GM19023 (cell line): ENCODE data around the gene LAMC1.

ENCODE experiments used
- ATAC-seq: cut with Tn5 transposase; IDR thresholded peaks from one replicate; pipeline ENCODE4 v1.9.1; 2021; ENCODE audit warnings: mild to moderate bottlenecking, moderate library complexity; ENCODE audit not compliant: unreplicated experiment

The LAMC1 gene

GRCh38 chr1:183019860-183020259 is 3.4 kb upstream of the LAMC1 start:
- no peak for ATAC-seq

GRCh38 chr1:183021405-183022201 is 1.6 kb upstream of the LAMC1 start:
- ATAC-seq = no peak

DNA sequence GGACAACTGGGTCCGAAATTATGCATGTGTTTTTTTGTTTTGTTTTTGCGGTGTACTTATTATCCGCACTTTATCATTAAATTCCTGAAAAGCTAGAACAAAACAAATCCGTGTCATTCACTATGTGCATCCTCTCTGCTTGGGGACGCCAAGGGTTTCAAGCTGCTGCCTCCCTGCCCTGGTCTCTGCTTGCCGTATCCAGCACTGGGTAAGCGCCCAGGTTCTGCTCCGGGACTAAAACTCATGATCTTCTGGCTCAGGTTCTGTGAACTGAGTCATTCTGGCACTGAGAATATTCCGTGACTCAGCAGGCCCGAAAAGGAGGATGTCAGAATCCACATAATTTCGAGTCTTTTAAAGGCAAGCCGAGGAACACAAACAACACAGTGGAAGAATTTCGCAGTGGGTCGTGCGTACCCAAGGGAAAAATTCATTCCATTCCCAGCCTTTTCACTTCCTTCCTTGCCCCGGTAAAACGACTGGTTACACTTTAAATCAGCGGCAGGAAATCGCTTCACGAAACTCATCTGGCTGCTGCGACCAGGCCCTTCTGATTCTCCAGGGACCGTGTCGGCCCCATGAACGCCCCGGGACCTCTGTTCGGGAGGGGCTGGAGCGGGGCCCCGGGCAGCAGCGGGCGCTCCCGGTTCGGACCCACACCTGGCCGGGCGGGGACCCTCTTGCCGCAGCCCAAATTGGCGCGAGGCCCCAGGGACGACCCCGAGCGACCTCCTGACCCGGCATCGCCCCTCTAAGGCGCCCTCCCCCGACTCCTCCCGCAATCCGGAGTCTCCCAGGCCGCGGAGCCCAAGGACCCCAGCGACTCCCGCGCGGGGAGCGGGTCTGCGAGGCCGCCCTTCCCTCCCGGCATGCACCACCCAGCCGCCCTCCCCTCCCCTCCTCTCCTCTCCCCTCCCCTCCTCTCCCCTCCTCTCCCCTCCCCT is 746 bp upstream of the LAMC1 start:
- peak; percentile 36 for ATAC-seq

- ATAC-seq = peak; percentile 75
Measured at GRCh38 chr1:183023601-183024316, 539 bp downstream of the LAMC1 start.

- ATAC-seq = no peak
Measured at GRCh38 chr1:183024317-183025009, 1.2 kb downstream of the LAMC1 start.

DNA sequence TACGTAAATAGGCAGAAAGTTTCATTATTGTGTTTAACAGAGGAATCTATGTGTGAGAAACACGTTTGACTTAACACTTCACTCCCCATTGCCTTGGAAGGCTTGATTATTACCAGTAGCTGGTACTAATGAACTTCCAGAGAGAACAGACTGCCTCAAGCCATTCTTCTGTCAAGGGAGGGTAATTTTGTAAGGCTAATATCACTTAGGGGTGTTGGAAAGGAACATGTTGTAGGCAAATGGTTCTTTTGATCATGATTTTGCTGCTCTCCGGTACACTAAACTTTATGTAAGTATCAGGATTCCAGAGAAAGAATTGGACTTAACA is 1.8 kb downstream of the LAMC1 start:
- no peak for ATAC-seq

DNA sequence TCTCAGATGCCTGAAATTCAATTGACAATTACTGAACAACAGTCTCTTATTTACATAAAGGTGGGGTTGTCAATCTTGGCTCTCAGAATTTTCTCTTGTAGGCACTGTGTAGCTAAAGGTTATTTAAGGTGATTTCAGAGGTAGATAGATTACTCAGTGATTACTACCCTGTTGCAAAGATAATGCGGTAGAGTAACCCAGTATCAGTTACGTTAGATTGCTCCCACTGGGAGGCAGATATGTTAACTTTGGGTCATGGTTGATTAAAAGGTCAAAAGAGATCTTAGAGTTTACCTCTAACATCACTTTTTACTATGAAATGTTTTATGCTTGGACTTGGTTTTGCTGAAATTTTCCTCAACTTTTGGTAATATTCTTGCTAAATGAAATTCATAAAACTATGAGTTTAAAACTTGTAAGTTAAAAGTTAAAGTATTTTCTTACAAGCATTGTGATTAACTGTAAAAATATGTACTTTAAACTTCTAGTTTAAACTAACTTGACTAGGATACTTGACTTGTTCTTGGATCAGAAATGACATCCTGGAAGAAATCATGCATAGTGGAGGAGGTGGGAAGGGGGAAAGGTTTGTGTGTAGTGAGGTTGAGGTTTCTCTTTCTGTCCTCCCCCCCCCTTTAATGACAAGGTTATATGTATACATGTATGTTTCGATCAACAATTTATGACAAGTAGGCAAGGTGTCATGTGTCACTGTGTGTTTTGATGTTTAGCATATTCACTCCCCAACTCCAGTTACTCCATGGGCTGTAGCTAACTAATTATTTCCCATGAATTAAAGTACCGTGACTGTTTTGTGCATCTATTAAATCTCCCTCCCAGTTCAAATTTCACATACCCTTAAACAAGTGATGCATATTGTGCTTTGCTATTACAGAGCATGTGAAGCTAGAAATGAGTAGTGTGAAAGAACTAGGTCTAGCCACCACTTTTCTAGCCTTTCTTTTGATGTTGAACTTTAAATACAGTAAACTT is 2.9 kb downstream of the LAMC1 start:
- ATAC-seq = no peak

DNA sequence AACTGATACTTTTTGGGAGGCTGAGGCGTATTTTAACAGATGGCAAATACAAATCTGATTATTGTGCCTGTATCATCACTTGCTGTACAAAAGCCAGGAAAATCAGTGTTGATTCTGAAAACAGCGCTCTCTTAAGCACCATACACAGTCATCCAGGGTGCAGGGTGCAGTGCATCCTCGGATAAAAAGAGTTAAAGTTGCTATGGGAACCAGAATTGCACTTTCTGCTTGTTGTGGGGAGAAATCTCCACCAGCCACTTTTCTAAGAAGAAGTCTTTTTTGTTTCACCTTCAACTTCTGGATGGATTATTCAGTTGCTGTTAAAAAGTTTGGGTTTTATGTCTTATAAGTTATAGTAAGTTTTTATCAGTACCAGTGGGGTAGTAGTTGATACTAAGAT is 3.8 kb downstream of the LAMC1 start:
- ATAC-seq = no peak

DNA sequence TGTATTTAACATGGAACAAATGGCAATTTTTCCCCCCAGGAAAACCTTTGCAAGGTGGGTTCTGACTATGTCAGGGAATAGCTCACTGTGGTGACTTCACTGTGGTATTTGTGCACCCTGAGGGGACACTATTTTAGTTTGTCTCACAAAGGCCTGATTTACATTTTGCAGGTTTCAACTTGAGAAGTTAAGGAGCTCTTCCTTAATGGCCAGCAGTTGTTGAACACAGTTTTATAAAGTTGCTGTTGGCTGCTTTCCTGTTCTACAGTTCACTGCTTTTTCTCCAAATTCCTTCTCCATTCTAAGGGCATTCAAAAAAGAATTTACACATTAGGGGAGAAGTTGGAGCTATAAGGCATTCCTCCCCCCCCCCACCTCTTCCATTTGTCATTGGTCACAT is 4.6 kb downstream of the LAMC1 start:
- ATAC-seq = no peak

DNA sequence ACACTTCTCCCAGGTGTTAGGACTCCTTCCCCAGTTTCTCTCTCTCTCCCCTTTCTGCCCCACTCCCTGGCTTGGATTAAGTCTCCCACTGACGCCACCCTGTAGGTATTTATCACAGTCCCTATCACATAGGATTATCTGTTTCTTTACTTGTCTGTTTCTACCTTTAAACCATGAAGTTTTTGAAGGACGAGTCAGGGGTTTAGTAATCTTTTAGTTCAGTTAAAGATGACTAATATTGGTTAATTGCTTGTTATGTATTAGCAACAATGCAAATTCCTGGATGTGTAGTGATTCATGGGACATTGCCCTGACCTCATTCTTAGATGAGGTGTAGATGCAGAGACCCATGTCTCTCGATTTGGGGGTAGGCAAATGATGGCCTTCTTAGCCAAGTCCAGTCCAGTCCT is 6.4 kb downstream of the LAMC1 start:
- no peak for ATAC-seq

DNA sequence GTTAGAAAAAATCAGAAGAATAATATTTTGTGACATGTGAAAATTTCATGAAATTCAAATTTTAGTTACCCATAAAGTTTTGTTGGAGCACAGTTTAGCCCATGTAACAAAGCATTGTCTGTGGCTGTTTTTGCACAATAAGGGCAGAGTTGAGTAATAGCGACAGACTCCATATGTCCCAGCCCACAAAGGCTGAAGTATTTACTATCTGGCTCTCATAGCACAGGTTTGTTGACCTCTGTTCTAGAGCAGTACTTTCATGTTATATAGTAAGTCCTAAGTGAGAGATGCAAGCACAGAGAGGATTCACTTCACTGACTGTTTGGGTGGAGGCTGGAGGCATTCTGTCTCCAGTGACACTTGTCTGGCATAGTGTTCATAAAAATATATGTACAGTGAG is 6.8 kb downstream of the LAMC1 start:
- no peak for ATAC-seq

GRCh38 chr1:183032122-183032921 is 9.1 kb downstream of the LAMC1 start:
- no peak for ATAC-seq

- no peak for ATAC-seq
Measured at GRCh38 chr1:183033205-183033604, 10.0 kb downstream of the LAMC1 start.

- no peak for ATAC-seq
Measured at GRCh38 chr1:183034682-183035081, 11.5 kb downstream of the LAMC1 start.

DNA sequence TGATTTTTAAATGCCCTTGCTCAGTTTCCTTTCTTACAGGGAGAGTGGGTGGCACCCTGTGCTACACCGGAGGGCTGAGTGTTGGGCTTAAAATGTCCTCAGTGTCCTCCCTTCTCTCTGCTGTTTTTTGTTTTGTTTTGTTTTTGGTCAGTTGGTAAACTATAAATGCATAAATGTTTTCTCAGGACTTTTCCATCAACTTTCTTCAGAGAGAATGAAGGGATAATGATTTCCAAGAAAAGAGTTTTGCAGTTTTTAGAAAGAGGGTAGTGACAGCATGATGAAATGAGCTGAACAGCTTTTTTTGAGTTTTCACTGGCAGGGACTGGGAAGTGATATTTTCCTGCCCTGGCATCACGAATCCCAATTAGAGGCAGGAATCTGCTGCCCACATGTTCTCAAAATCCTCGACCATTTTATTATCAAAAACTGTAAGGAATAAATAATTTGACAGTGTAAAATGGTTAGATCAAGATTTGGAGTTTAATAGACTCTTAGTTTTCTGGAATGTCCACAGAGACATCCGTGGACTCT is 15.2 kb downstream of the LAMC1 start:
- ATAC-seq = no peak

- ATAC-seq = no peak
Measured at GRCh38 chr1:183038913-183039312, 15.7 kb downstream of the LAMC1 start.

DNA sequence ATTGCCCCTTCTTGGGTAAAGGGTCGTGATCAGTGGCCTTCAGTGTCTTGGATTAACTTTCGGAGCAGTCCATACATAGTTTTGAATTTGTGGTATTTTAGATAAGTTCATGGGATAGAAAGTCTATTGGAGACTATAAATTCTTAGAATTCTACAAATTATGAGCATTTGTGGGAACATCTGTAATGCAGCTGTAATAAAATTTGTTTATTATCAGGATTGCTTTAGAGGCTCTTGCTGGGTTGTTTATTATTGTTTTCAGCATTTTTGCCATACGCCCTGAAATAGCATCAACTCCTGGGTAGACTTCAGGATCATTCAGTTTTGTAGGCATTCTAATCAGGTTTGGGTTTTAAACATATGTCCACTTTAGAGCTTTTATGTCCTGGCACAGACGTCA is 16.1 kb downstream of the LAMC1 start:
- no peak for ATAC-seq

DNA sequence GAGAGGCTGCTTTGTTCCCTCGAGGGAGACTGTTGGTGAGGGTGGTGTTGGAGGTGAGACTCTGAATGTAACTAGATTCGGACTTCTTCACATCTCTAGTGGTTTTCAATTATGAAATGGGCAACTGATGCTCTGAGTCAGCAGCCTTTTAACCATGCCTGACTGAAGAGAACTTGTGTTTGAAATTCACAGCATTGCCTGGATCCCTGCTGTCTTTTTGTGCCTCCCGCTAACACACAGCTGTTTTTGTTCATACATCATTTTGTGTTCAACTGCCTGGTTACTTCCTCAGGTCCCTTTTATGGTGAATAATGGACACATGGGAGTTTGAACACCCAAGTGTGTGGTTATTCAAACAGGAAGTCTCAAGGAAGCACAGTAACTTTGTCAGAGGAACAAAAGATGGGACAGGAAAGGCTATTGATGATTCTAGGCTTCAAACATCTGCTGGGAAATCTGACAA is 16.8 kb downstream of the LAMC1 start:
- no peak for ATAC-seq
